Islet precursor cell (in vitro differentiated cells): ENCODE results near the gene PTPN18.
A peak's percentile ranks its signal among the peaks of the same experiment; 100 is the strongest.
"Not testable (repeated sequence)": the region's sequence is repeated elsewhere in the genome, so short reads cannot be mapped to it uniquely, and the experiment has no call there.

Experiments
- DNase-seq: peaks from one replicate; pipeline ENCODE4 v3.0.0-alpha.2; 2018

The PTPN18 gene

DNA sequence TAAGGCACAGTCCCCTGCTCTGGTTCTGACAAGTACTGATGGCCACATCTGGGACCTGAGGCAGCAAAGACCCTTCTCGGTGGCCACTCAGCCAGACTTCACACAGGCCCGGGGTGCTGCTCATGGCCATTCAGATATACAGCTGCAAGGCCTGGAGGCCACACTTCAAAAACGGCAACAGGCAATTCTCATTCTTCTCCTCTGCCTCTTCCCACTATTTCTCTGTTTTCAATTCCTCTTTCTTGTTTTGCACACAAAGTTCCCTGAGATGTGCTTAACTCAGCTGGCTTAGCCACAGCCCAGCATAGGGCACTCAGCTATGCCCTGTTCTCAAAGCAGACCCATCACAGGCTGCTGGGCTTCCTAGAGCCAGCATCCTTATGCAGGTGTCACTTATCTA, 29.9 kb downstream of the PTPN18 start:
- no peak for DNase-seq

GRCh38 chr2:130387071-130387400, 31.2 kb downstream of the PTPN18 start:
- DNase-seq: no peak

GRCh38 chr2:130387804-130388203, 31.9 kb downstream of the PTPN18 start:
- DNase-seq: no peak

DNA sequence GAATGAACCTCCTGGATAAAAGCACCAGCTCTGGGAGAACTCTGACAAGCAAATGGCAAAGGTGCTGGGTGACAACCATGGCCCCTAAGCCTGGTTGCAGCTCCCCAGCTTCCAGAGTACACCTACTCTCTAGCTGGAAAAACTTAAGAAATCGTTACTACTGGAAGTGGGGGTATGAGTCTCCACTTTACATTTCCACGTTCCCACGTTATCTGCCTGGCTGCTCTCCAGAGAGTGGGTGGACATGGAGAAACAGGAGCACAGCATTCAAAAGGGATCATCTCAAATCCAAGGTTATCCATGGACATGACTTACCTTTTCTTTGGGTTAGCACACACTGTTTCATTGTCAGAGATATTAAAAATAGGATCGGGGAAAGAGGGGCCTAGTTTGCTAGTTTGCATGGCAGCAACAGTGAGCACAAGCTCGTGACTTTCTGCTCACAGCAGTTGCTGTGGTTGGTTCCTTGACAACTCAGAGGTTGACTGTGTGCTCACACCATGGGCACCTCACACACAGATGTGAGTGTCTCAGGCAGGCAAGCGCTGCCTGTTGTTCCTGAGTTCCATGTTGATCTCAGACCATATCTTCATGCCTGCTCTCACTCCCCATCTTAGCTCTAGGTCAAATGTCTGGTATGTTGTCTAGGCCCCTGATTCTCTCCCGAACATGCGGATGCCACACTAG, 32.5 kb downstream of the PTPN18 start:
- no peak for DNase-seq

DNA sequence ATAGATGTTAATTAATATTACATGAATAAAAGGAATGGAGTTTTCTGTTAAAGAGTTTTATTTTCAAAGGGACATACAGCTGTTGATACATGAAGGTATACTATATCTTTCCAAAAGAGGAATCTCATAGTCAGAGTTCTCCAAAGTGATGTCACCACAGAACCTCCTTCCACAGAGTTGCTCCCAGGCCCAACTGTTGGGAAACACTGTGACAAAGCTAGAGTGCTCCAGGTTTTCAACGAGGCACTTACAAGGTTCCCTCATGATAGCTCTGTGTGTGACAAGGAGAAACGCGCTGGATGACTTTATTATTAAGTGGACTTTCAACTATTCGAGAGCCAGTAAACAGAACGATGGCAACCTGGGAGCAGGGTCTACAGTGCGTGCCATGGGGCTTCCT, 33.5 kb downstream of the PTPN18 start:
- no peak for DNase-seq

- no peak for DNase-seq
Observed at GRCh38 chr2:130389783-130390182, 33.9 kb downstream of the PTPN18 start.

DNA sequence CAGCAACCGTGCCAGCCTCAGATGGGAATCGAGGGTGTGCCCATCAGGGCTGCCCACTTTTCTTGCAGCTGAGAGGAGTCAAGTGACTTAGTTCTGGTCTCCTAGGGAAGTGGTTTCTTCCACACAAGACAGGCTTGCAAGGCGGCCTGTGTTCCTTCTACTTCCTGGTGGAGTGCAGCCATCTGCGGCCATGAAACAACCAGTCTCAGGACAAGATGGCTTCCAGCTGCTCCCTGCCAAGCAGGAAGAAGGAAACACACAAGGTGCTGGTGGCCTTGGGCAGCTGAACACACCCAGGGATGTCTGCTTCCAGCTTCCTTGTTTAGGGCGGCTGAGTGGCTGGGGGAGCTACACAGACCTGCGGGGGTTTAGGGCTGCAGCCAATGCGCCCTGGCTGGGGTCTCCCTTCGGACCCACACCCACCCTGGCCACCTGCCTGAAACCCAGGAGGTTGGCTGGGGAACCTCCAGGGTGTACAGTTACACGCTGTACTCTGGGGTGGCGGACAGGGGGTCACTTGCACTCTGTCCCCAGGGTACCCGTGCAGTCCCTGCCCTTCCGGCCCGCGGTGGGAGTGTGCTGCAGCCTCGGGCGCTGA, 34.7 kb downstream of the PTPN18 start:
- no peak for DNase-seq

DNA sequence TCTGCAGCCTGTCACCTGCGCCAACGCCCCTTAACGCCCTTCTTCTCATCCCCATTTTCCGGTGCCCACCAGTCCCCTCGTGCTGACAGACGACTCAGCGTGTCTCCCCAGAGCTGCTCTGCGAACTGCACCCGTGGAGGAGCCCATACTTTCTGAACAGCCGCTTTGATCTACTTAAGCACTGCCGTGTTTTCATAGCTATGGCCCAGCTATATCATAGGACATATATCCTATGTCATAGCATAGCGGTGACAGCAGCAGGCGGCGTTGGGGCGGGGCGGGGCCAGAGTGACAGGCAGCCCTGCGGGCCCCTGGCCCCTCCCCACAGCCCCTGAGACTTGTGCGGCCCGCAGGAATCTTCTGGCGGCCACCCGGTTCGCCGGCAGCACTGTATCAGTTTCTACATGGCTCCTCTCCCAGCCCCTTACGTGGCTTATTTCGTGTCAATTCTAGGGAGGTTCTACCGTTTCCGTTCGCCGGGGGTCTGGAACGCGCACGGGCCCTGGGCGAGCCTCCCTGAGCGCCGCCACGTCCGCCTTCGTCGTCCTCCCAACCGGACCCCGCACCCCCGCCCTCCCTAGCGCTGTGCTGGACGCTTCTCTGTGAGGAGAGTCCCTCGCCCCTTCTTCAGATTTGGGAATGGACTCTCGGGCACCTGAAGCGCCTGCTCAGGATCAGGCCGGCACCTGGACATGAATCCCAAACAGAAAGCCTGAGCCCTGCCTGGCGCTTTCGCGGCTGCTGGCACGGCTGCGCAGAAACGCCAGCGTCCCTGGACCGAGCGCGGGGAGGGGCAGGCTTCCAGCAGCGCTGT, 35.4 kb downstream of the PTPN18 start:
- DNase-seq: peak; percentile 87

GRCh38 chr2:130391872-130392670, 36.2 kb downstream of the PTPN18 start:
- peak; percentile 52 for DNase-seq

DNA sequence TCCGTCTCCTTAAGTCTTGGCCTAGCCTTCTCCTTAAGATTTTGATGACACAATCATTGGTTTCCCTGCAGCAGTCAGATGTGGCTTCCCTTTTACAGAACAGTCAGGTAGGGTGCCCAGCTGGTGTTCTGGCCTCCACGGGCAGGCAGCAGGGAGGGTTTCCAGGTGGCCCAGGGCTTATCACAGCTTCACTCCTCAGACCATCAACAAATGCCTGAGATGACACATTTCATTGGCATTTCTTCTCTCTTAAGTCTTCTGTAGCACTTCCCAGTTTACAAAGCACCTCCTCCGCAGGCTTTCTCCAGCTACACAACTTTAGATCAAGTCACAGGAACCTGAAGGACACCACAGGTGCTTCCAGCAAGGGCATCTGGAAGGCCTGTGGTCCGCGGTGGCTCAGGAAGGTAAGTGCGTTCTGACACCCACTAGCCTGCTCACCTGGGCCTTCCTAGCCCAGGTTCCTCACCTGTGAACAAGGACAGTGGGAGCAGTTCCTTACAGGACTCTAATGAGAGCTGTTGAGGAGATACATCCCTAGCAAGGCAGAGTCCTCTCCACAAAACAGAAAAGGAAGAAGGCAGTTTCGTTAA, 37.6 kb downstream of the PTPN18 start:
- peak; percentile 82 for DNase-seq

DNA sequence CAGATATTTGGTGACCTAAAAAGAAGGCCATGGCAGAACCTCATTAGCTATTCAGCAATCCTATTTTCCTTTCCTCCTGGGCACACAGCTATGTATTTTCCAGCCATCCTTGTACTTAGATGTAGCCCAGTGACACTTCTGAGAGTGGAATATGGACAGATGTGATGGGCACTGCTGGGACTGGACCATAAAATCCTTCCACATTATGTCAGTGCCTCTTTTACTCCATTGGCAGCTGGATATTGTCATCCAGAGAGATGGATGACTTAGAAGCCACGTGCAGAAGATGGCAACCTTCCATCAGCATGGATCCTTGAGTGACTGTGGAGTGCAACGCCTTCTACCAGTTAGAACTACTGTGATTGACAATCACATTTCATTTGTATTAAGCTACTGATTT, 50.4 kb downstream of the PTPN18 start:
- DNase-seq: not testable (repeated sequence)

DNA sequence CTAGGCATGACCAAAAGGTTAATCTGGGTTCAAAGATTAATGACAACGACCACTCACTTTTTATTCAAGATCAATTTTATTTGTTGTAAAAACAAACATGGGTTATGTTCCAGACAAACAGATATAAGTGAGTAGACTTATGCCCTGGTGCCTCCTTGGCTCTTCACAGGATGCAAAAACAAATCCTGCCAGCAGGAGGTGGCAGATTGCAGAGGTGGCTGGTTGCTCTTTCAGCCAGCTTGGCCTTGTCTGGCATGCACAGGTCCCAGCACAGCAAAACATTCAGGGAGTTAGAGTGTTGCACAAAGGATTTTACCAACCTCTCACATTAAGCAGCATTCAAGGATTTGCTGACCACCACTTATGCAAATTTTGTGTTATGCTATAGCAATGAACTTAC, 60.8 kb downstream of the PTPN18 start:
- DNase-seq: not testable (repeated sequence)

DNA sequence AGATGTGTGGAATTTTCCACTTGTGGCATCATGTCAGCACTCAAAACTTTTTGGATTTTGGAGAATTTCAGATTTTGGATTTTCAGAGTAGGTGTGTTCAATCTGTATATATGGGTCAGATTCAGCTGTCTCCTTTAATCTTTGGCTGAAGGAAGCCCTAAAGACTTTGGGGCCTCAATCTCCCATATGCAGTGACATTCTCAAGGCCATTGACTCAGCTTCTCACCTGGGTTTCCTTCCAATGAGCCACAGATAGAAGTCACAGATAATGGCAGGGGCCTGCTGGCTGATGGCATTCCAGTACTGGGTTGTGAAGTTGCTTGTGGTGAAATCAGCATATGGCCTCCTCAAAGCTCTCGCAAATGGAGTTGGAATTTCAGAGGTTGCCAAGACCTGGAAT, 63.0 kb downstream of the PTPN18 start:
- DNase-seq: not testable (repeated sequence)
